ENCODE data around the gene TAF1B.

DNA sequence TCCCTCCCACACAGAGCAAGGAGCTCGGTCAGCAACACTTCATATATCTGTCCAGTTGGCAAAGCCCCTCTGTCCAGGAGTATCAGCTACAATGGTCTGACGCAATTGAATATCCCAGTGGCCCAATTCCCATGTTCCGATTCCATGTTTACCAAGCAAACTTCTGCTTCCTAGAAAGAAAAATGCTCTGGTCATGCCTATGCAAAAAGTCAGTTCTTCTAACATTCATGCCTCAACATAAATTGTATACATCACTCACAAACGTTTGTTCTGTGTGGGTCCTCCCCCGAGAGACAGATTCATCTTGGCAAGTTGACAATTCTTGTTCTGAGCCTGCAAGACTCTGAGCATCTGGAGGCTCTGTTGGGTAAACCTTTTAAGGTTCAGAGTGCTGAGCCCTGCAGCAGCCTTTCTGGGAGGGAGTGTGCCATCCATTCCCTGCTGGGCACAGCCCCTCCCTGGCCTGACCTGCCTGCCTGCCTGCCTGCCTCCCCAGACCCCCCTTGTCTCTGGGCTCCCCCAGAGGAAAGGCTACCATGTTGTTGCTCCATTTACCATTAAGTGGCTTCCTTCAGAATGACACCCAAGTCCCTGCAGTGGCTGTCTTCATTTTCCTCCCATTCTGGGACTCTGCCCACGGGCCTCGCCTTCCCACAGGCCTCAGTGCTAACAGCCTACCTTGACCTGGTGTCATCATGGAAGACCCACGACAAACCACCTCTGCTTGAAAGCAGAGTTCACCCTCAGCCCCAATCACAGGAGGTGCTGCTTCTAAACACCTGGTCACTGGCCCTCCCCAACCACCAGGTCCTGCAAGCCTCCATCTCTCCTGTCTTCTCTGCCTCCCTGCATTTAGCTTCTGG, 37.6 kb upstream of the TAF1B start:
- no peak for TF ChIP-seq CTCF (IDR thresholded peaks at IDR 0.05)
- TF ChIP-seq POLR2A (IDR thresholded peaks at IDR 0.05), result no peak
- no peak for TF ChIP-seq EP300 (IDR thresholded peaks at IDR 0.05)
